Trophoblast cell (in vitro differentiated cells and primary cell): ENCODE data around the gene LIMCH1.

Experiments used
- DNase-seq, 2 donors: peaks; one replicate each; pipeline ENCODE4 v3.0.0-alpha.2; 2016
- H2AFZ ChIP-seq: 2 replicates; pipeline ENCODE4 v1.6.1; 2013; ENCODE audit warnings: low read length, moderate library complexity, mild to moderate bottlenecking; ENCODE audit not compliant: insufficient read depth, poor library complexity
- H2AK5ac ChIP-seq: 2 replicates; pipeline ENCODE4 v1.6.1; 2013; ENCODE audit warnings: mild to moderate bottlenecking, low read length
- H2BK120ac ChIP-seq: 2 replicates; pipeline ENCODE4 v1.6.1; 2013; ENCODE audit warnings: low read length, mild to moderate bottlenecking, moderate library complexity; ENCODE audit not compliant: insufficient read depth, poor library complexity
- H2BK12ac ChIP-seq: 2 replicates; pipeline ENCODE4 v1.6.1; 2013; ENCODE audit warnings: mild to moderate bottlenecking, low read length, moderate library complexity
- H2BK5ac ChIP-seq: 2 replicates; pipeline ENCODE4 v1.6.1; 2013; ENCODE audit warnings: low read length, low read depth, moderate library complexity, mild to moderate bottlenecking; ENCODE audit not compliant: poor library complexity
- H3K14ac ChIP-seq: 2 replicates; pipeline ENCODE4 v1.6.1; 2013; ENCODE audit warnings: mild to moderate bottlenecking, low read length
- H3K18ac ChIP-seq: 2 replicates; pipeline ENCODE4 v1.6.1; 2013; ENCODE audit warnings: mild to moderate bottlenecking, low read length
- H3K23ac ChIP-seq: 2 replicates; pipeline ENCODE4 v1.6.1; 2013; ENCODE audit warnings: low read length
- H3K27ac ChIP-seq: 2 replicates; pipeline ENCODE4 v1.5.1; 2013; ENCODE audit warnings: low read depth, mild to moderate bottlenecking, inconsistent platforms, low read length, moderate library complexity
- H3K27me3 ChIP-seq: 2 replicates; pipeline ENCODE4 v1.6.1; 2013; ENCODE audit warnings: inconsistent platforms, mild to moderate bottlenecking, low read length, moderate library complexity; ENCODE audit not compliant: insufficient read depth
- H3K36me3 ChIP-seq, 2 experiments: 1 replicate in 1 of 2; 2 replicates in 1 of 2; pipeline ENCODE4 v1.6.1; 2013; ENCODE audit warnings: low read length in 2 of 2, mild to moderate bottlenecking in 2 of 2, moderate library complexity in 1 of 2; ENCODE audit not compliant: insufficient read depth in 2 of 2, control insufficient read depth in 1 of 2
- H3K4ac ChIP-seq: 2 replicates; pipeline ENCODE4 v1.6.1; 2013; ENCODE audit warnings: low read depth, mild to moderate bottlenecking, low read length, moderate library complexity
- H3K4me1 ChIP-seq, 2 experiments: 1 replicate in 1 of 2; 2 replicates in 1 of 2; pipeline ENCODE4 v1.6.1; 2013; ENCODE audit warnings: low read length in 2 of 2, mild to moderate bottlenecking in 2 of 2, moderate library complexity in 1 of 2; ENCODE audit not compliant: insufficient read depth in 2 of 2, control insufficient read depth in 1 of 2
- H3K4me2 ChIP-seq: 2 replicates; pipeline ENCODE4 v1.6.1; 2013; ENCODE audit warnings: inconsistent platforms, mild to moderate bottlenecking, low read length, moderate library complexity
- H3K4me3 ChIP-seq: 2 replicates; pipeline ENCODE4 v1.5.1; 2013; ENCODE audit warnings: mild to moderate bottlenecking, low read depth, low read length, inconsistent platforms
- H3K79me1 ChIP-seq: one replicate; pipeline ENCODE4 v1.6.1; 2013; ENCODE audit warnings: low read length
- H3K79me2 ChIP-seq: 2 replicates; pipeline ENCODE4 v1.6.1; 2013; ENCODE audit warnings: low read length, mild to moderate bottlenecking; ENCODE audit not compliant: control insufficient read depth, insufficient read depth, poor library complexity
- H3K9ac ChIP-seq: 2 replicates; pipeline ENCODE4 v1.6.1; 2013; ENCODE audit warnings: mild to moderate bottlenecking, low read length
- H3K9me3 ChIP-seq: 2 replicates; pipeline ENCODE4 v1.6.1; 2013; ENCODE audit warnings: low read depth, mild to moderate bottlenecking, control low read depth, inconsistent platforms, low read length; ENCODE audit not compliant: insufficient read depth
- H4K12ac ChIP-seq: 2 replicates; pipeline ENCODE4 v1.6.1; 2013; ENCODE audit warnings: low read depth, mild to moderate bottlenecking, low read length, moderate library complexity
- H4K8ac ChIP-seq: 2 replicates; pipeline ENCODE4 v1.6.1; 2013; ENCODE audit warnings: low read depth, mild to moderate bottlenecking, low read length, moderate library complexity
- H4K91ac ChIP-seq: one replicate; pipeline ENCODE4 v1.6.1; 2013; ENCODE audit warnings: low read depth, mild to moderate bottlenecking, low read length, moderate library complexity
- WGBS: extraction: QIAGEN DNeasy Blood & Tissue Kit; methylation state at CpG from one replicate; pipeline ENCODE4 v1.1.7; 2013; ENCODE audit warnings: missing lambda C conversion rate; ENCODE audit not compliant: insufficient read length, insufficient coverage; ENCODE audit errors: extremely low coverage; 5-methylcytosine and 5-hydroxymethylcytosine counted together

The LIMCH1 gene

GRCh38 chr4:41530741-41531140 lies 7.2 kb upstream of the LIMCH1 start:
- Histone ChIP-seq H3K4ac (no peak overlapping the region), H3K18ac (no peak overlapping the region), H2BK120ac (no peak overlapping the region), H2AFZ (no peak overlapping the region), H2BK12ac (no peak overlapping the region), H4K91ac (no peak overlapping the region), H3K27me3 (no peaks in the 10 kb centered on the region), H3K79me1 (peaks cover 6% of the 10 kb centered on the region), H2BK5ac (no peak overlapping the region), H4K8ac (no peak overlapping the region), H3K36me3 (no peaks in the 10 kb centered on the region), H2AK5ac (no peak overlapping the region), H3K23ac (no peak overlapping the region), H3K27ac (no peak overlapping the region), H3K79me2 (no peaks in the 10 kb centered on the region), H3K9me3 (no peaks in the 10 kb centered on the region), H3K14ac (no peak overlapping the region), H3K4me2 (no peak overlapping the region), H3K4me3 (no peak overlapping the region), H3K4me1 (peaks cover 3 to 11% of the 10 kb centered on the region in 2 experiments), H3K9ac (no peak overlapping the region), H4K12ac (no peak overlapping the region)
- DNase-seq, result peak in 1 of 2 donors; percentile 47
- no CpG with 5 or more reads among the region's 5 CpGs for WGBS

DNA sequence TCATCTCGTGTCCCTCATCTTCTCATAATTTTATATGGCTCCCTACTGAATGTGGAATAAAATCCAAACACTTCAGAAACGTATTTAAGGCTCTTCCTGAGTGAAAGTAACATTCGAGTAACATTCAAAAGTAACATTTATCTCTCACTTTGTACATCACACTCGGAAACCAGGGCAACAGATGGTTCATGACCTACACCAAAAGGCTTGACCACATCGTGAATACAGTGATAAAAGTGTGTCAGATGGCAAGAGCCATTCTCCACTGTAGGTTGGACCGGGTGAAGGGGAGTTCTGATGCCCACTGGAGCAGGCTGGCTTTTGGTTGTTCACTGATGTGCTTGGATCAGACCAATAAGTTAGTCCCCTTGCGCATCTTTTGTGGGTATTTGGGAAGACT lies 5.6 kb upstream of the LIMCH1 start:
- Histone ChIP-seq H3K14ac (no peak overlapping the region), H3K9ac (no peak overlapping the region), H3K79me1 (peaks cover 2% of the 10 kb centered on the region), H4K8ac (no peak overlapping the region), H3K4me1 (peaks cover 3 to 8% of the 10 kb centered on the region in 2 experiments), H2AK5ac (no peak overlapping the region), H3K79me2 (no peaks in the 10 kb centered on the region), H2BK120ac (no peak overlapping the region), H4K91ac (no peak overlapping the region), H2BK5ac (no peak overlapping the region), H3K4me3 (no peak overlapping the region), H3K4me2 (no peak overlapping the region), H3K27me3 (no peaks in the 10 kb centered on the region), H3K36me3 (no peaks in the 10 kb centered on the region), H3K9me3 (no peaks in the 10 kb centered on the region), H2BK12ac (no peak overlapping the region), H3K4ac (no peak overlapping the region), H3K27ac (no peak overlapping the region), H4K12ac (no peak overlapping the region), H3K18ac (no peak overlapping the region), H3K23ac (no peak overlapping the region), H2AFZ (no peak overlapping the region)
- no CpG with 5 or more reads among the region's 7 CpGs for WGBS
- DNase-seq, result no peak

DNA sequence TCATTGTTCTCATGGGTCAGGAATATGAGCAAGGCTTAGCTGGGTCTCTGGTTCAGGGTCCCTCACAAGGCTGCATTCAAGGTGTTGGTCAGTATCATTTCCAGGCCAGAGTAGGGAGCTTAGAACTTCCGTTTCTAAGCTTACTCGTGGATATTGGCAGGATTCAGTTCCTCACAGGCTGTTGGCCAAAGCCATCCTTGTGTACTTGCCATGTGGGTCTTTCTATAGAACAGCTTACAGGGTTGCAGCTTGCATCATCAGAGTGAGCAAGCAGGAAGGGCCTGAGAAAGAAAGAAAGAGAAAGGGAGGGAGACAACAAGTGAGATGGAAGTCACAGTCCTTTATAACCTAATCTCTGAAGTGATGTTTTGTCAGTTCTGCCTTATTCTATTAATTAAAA lies 5.1 kb upstream of the LIMCH1 start:
- Histone ChIP-seq H4K12ac (no peak overlapping the region), H2BK12ac (peak overlapping the region; percentile 17), H3K79me2 (no peaks in the 10 kb centered on the region), H3K4ac (peak overlapping the region; percentile 37), H2AK5ac (peak overlapping the region; percentile 79), H3K36me3 (no peaks in the 10 kb centered on the region), H4K91ac (peak overlapping the region; percentile 4), H2BK120ac (peak overlapping the region; percentile 35), H3K4me1 (peaks cover 3 to 9% of the 10 kb centered on the region in 2 experiments), H3K4me2 (no peak overlapping the region), H3K27me3 (no peaks in the 10 kb centered on the region), H3K4me3 (no peak overlapping the region), H3K9ac (no peak overlapping the region), H4K8ac (no peak overlapping the region), H3K14ac (peak overlapping the region; percentile 29), H2BK5ac (no peak overlapping the region), H2AFZ (no peak overlapping the region), H3K27ac (no peak overlapping the region), H3K9me3 (no peaks in the 10 kb centered on the region), H3K18ac (no peak overlapping the region), H3K79me1 (peaks cover 1% of the 10 kb centered on the region), H3K23ac (no peak overlapping the region)
- DNase-seq, result no peak
- WGBS, result no CpG with 5 or more reads among the region's 2 CpGs

GRCh38 chr4:41533680-41534079 lies 4.3 kb upstream of the LIMCH1 start:
- H4K8ac ChIP-seq, result no peak overlapping the region
- H4K12ac ChIP-seq, result no peak overlapping the region
- H3K4me1 ChIP-seq, result peaks cover 7 to 11% of the 10 kb centered on the region in 2 experiments
- peaks cover 1% of the 10 kb centered on the region for H3K79me1 ChIP-seq
- H2AK5ac ChIP-seq, result no peak overlapping the region
- H3K27me3 ChIP-seq, result no peaks in the 10 kb centered on the region
- no peak overlapping the region for H3K14ac ChIP-seq
- no peak overlapping the region for H3K18ac ChIP-seq
- no peak overlapping the region for H2BK120ac ChIP-seq
- no peaks in the 10 kb centered on the region for H3K36me3 ChIP-seq
- no peak overlapping the region for H2BK5ac ChIP-seq
- H3K4me3 ChIP-seq, result no peak overlapping the region
- DNase-seq, result peak; percentile 47 to 78
- H3K4me2 ChIP-seq, result no peak overlapping the region
- no peak overlapping the region for H2AFZ ChIP-seq
- no peak overlapping the region for H2BK12ac ChIP-seq
- H3K4ac ChIP-seq, result no peak overlapping the region
- H3K23ac ChIP-seq, result no peak overlapping the region
- H3K9me3 ChIP-seq, result no peaks in the 10 kb centered on the region
- no peak overlapping the region for H3K27ac ChIP-seq
- no peak overlapping the region for H4K91ac ChIP-seq
- no peaks in the 10 kb centered on the region for H3K79me2 ChIP-seq
- no peak overlapping the region for H3K9ac ChIP-seq
- no CpG with 5 or more reads among the region's 3 CpGs for WGBS
